ENCODE measurements around the gene DUS4L.

The DUS4L gene

DNA sequence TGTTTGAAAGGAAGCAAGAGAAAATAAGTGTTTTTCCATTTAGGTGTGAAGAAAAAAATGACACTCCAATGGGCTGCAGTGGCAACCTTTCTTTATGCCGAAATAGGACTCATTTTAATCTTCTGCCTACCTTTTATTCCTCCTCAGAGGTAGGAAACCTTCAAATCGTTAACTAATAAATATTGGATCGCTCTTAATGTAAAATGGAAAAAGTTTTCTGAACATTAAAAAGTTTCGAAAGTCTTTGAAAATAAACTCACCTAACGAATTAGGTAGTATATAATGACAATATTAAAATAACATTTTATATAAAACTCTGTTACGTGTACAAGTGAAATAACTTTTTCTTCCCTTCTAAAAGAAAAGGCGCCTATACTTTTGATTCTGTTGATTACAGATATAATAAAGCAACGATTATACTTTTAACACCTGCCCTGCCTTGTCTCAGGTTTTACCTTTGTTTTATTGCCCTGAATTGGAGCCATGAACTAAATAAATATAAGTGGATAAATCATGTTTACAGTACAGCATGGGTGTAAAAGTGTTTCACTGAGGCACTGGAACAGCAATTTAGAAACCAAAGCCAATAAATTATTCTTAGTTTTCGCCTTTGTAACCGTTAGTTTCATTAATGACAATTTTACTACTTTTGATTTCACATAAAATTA, 17.1 kb downstream of the DUS4L start:
- peak; percentile 11 for DNase-seq

DNA sequence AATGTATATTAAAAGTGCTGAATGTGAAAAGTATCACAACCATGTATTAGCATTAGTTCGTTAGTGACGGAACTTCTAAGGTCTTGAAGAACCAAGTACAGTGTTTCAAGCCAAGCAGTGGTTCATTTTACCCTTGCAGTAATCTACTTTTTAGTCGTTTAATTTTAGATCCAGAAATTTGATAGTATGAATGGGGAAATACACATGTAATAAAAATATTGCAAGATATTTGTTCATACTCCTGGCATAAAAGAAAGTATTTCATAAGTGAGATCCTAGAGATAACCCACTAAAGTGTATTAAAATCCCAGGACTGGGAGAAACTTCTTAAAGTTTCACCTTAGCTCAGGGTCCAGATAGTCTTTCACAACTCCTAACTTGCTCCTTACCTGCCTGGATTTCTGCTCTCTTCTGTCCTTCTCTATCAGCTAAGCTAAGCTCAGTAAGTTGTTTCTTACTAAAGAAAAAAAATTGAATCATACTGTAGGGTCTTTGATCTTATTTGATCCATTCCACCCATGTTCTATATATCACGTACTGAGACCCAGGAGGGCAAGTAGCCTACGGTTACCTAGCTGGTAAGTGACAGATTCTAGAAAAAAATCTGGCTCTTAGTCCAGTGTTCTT, 17.7 kb downstream of the DUS4L start:
- no peak for DNase-seq

DNA sequence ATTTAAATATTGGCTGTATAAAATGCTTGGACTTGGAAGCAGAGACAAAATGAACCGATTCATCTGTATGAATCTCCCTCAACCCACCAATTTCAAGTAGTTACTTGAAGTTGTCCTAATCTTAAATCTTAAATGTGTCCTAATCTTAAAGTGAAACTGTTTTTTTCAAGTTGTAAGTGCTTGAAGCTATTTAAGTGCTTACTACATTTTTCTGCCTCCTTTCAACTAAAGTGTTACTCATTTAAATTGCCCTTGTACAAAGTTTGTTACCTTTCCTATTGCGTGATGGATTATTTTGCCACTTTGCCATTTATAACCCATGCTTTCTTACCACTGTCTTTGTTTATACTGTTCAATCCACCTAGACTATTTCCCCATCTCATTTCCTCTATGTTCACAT, 19.1 kb downstream of the DUS4L start:
- DNase-seq = no peak

DNA sequence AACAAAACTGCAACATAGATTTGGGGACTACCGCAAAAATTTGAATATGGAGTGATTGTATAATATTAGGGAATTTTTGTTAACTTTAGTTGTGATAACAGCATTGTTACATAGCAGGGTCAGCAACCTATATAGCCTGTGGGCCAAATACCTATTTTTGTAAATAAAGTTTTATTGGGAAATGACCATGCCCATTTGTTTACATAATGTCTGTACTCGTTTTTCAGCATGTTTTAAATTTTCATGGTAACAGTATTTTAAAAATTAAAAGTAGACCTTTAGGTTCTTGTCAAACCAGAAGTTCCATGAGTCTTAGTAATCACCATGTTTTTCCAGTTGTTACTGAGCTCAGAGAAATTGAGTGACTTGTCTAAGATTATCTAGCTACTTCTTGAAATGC, 20.9 kb downstream of the DUS4L start:
- DNase-seq = no peak

DNA sequence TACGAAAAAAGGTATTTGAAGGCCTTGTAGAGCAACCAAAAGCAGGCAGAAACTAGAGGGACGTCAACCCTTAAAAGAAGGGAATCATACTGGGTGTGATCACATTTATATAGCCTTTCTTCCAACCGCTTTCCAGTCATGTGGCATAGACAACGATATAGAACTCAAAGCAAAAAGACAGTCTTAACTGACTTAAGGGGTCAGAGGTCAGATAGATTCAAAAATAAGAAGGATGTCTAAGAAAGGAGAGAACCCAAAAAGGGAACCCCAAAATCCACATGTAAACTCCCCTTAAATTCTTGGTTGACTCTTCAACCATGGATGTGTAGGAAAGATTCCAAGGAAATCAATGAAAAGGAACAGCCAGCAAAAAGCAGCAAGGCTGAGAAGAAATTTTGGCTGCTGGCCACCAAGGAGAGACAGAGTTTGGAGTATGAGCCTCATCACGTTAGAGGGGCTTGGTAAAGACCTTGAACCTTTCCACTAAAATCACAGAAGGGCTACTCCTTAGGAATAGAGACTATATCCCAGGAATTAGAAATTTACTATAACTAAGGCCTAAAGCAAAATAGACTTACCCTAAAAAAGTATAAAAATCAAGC, 24.9 kb downstream of the DUS4L start:
- no peak for DNase-seq

DNA sequence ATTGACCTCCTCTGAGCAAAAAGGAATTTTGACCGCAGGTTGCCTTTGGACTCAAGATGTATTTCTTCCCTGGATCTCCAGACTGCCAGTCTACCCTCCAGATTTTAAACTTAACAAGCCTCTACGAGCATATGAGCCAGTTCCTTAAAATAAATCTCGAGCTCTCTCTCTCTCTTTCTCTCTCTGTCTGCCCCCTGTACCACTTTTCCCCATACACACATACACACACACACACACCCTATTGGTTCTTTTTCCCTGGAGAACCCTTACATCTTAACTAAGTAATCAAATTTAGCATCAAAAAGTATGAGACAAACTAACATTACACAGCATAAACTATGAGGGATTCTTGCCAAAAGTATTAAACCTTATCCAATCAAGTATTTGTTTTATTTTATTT, 27.6 kb downstream of the DUS4L start:
- DNase-seq = no peak

DNA sequence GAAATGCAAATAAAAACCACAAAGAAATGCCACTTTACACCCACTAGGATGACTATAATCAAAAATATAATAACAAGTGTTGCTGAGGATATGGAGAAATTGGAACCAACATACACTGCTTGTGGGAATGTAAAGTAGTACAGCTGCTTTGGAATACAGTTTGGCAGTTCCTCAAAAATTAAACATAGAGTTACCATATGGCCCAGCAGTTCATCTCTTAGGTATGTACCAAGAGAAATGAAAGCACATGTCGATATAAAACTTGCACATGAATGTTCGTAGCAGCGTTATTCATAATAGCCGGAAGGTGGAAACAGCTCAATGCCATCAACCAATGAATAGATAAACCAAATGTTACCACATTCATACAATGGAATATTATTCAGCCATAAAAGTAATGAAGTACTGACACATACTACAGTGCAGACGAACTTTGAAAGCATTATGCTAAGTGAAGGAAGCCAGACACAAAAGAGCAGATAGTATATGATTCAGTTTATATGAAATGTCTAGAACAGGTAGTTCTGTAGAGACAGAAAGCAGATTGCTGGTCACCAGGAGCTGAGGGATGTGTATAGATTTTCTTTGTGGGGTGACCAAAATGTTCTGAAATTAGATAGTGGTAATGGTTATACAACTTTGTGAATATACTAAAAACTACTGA, 28.7 kb downstream of the DUS4L start:
- DNase-seq = no peak

DNA sequence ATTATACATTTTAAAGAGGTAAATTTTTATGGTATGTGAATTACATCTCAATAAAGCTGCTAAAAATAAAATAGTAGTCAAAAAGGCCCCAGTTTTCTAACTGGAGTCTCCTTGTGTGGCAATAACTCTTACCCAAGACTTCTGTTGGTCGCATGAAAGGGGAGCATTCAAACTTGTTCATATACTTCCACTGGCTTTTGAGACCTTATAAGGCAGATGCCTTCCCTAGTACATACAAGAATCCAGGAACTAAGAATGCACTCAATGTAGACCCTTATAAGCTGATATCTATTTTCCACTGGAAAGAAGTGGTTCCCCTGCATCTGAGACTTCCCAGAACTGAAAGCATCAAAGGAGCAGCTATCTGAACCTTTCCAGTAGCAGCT, 29.2 kb downstream of the DUS4L start:
- DNase-seq = no peak

DNA sequence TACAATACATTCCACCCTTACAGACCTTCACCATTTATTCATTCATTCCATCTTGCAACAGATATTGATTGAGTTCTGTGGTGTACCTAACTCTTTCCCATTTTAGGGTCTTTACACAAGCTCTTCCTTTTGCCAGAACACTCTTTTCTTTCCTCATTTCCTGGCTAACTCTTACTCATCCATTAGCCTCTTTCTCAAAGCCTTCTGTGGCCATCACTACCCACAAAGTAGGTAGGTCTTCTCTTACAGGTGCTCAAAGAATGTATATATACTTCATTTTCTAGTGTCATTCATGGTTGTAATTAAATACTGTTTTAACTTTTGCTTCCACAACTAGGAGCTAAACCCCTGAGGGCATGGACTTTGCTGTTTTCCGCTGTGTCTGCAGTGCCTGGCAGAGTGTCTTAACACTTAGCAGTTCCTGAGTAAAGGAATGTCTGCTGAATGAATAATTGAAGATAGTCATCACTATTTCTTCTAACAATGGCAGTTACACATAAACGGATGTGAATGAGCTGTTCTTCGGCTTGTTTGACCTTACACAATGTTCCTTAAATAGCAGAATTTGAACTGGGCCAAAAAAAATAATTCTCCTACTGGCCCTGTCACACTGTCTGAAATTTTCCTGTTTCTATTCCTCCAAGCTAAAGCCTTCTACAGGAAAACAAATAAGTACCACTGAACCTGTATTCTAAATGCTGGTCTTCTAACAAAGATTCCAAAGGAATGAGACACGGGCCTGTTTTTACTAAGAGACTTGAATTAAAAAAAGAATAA, 31.4 kb downstream of the DUS4L start:
- no peak for DNase-seq

DNA sequence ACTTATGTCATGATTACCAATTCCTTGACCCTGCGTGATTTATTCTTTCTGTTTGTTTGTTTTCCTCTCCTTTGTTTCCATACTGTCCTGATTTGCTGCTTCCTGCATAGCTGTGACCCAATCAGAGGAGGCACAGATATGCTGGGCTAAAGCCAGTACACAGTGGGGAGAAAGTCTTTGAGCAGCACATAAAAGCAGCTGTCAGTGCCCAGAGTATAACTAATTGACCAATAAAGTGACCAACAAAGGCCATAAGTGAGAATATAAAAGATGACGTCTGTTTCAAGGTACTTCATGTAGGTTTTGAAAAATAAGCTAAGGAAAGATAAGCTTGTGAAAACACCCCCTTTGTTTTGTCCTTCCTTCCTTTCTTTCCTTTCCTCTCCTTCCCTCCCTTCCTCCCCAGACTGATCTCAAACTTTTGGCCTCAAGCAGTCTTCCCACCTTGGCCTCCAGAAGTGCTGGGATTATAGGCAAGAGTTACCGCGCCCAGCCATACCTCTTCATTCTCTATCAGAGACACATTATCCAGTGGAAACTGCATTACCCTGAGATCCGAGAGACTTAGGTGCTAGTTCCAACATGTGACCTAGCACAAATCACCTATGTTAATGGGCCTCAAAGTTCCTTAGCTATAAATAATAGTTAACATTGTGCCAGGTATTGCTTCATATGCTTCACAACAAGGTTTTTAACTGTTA, 33.3 kb downstream of the DUS4L start:
- DNase-seq = no peak

DNA sequence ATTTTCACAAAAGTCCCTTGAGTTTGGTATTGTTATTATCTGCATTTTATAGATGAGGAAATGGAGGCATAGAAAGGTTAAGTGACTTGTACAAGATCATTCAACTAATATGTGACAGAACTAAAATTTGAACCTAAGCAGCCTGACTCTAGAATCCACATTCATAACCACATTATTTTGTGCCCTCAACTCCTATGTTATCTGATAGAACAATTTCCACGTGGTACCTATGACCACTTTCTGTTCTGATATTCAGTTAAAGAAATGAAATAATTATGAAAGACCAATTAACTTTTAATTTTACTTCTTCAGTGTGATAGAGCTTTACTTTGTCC, 33.8 kb downstream of the DUS4L start:
- DNase-seq = no peak

DNA sequence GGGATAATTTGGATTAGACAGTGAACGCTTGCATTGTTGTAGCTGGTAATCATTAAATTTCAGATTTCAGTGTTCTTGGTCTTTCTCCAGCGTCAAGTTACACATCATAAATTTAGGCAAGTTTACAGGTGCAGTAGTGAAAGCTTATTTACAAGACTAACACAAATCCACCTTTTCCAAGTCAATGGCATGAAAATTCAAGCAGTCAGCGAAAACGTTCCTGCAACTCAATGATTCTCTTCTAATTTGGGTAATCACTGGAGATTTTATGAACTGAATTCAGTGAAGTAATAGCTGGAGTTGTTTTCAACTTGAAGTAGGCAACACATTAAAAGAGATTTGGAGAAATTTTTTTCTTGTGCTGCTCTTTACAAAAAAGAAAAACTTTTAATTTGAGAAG, 34.2 kb downstream of the DUS4L start:
- DNase-seq = no peak

DNA sequence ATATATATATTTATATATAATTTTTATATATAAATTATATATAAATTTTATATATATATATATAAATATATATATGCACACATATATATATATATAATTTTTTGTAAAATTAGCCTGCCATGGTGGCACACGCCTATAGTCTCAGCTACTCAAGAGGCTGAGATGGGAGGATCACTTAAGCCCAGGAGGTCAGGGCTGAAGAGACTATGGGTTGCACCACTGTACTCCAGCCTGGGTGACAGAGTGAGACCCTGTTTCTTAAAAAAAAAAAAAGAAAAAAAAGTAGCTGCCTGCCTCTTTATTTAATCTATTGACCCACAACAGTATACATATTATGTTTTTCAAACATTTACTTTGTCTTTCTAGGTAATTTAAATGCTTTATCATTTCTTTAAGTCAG, 35.5 kb downstream of the DUS4L start:
- DNase-seq = no peak

DNA sequence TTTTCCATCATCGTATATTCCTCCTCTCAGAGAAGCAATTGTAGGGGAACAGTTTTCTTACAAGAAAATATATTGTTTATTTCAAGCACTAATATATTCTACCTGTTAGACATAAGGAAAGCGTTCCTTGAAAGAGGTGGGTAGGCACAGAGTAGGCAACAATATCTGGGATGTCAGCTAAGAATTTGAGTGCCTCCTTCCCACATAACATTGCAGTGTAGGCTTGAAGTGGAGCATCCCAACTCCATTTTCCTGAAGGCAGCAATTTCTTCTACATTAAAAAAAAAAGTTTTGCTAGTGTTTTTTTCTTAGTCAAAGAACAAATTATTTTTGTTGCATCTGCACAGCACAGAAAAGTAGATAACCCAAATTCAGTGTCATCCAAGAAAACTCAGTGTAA, 37.0 kb downstream of the DUS4L start:
- DNase-seq = no peak

DNA sequence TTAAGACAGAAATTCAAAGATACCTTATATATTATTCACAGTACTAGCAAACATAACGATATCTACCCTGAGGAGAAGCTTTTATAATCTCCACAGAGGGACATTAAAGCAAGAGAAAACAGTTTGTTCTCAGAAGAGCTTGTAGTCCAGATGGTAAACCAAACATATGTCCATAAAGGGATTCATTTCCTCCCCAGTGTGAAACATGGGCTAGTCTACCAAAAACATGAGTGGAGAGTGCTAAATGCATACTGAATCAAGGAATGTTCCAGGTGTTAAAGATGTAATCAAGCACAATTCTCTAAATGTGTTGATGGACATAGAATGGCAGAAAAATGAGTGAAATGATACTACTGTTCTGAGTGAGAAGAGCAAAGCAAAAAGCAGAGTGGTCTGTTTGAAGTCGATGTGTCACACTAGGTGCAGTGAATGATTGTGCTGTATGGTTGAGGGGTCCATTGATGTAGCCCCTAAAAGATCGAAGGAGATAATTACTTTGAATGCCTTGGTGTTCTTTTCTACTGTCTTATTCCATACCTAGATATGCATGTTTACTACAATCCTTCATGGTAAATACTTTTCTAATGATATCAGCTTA, 41.5 kb downstream of the DUS4L start:
- no peak for DNase-seq

DNA sequence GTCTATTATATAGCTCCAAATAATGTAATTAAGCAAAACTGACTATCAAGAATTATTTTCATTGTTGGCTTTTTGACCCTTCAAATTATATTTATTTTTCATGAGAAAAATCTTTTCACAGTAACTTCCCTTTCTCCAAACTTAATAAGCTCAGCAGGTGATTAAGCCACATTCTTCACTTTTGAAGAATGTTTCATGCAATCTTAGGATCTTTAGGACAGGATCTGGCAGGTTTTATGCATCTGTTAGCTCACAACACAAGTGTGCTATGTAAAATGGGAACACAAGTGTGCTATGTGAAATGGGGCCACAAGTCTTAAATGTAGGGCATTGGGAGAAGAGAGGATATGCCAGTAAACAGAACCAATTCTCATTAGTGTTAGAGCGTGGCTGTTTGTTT, 42.5 kb downstream of the DUS4L start:
- no peak for DNase-seq

DNA sequence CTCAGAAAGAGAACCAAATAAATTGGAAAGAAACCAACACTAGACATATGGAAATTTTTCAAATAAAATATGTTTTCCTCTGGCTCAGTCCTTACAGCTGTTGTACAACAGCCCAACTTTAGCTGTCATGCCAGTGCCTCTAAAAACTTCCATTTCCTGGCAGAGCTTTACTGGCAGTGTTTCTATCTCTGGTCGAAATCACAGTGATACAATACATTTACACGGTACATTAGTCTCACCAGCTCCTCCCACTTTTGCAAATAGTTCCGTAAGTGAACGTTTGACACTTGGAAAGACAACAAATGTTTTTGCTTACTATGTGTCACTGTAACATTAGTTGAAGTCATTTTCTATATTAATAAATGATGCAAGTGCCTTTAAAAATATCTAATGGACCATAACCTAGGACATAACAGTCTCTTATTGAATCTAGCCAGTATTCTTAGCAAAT, 46.1 kb downstream of the DUS4L start:
- no peak for DNase-seq

DNA sequence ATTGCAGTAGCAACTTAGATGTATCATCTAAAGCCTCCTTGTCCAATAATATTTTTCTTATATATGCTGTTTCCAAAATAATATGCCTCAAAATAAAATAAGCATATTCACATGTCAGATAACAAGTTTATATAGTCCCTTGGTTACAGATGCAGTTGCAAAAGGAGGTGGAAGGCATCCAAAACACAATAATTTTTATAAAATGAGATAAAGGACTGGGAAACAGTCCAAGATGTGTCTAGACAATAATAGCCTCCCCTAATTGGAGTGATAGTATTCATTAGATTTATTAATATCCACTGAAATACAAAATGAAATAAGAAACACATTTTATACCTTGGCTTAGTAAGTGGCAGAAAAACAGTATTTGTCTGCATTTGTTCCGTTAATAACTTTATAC, 46.6 kb downstream of the DUS4L start:
- DNase-seq = no peak

DNA sequence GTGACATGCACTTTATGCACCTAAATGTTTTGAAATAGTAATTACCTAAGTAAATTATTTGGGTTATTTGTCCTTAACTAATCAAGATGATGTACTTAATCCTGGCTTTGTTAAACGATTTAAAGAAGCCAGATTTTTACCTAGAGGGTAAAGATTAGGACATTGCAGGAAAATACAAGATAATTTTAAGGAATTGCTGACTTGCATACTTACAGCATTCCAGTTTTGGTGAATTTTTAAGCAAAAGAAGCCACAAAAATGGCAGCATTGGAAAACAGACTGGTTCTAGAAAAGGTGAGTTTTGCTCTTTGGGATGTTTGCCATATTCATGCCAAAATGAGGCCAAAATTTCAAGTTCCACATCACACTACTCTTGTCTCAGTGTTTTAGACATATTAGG, 49.7 kb downstream of the DUS4L start:
- DNase-seq = no peak

DNA sequence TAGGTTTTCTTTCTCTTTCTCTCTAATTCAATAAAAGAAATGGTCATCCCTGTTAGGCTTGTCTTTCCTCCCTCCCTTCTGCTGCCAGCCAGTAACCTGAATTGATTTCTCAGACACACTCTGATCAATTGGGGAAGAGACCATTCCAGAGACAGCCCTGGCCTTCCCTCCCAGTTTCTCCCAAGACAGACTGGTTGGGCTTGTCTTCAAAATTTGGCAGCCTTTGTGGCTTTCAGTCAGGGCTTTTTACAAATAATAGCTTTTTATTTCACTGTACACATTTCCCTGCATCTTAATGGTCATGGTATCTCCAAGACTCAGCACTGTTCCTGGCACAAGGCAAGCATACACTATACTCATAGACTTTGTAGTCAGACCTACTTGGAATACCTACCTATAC, 50.2 kb downstream of the DUS4L start:
- no peak for DNase-seq

DNA sequence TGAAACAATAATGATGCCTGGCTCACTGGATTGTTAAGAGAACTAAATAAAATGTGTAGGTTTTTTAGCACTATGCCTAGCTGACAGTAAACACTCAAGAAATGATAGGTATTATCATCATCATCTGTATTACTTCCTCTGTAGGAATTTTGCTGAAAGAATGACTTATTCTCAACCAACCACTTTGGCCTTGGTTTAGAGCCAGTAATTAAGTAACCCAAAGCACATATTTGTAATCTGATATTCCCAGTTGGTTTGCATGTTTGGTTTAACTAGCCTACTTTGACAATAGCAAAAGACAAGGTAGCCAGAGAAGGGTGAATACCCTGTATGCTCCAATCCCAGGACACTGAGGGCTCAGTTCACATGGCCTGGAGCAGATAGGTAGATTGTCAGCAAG, 50.7 kb downstream of the DUS4L start:
- no peak for DNase-seq

DNA sequence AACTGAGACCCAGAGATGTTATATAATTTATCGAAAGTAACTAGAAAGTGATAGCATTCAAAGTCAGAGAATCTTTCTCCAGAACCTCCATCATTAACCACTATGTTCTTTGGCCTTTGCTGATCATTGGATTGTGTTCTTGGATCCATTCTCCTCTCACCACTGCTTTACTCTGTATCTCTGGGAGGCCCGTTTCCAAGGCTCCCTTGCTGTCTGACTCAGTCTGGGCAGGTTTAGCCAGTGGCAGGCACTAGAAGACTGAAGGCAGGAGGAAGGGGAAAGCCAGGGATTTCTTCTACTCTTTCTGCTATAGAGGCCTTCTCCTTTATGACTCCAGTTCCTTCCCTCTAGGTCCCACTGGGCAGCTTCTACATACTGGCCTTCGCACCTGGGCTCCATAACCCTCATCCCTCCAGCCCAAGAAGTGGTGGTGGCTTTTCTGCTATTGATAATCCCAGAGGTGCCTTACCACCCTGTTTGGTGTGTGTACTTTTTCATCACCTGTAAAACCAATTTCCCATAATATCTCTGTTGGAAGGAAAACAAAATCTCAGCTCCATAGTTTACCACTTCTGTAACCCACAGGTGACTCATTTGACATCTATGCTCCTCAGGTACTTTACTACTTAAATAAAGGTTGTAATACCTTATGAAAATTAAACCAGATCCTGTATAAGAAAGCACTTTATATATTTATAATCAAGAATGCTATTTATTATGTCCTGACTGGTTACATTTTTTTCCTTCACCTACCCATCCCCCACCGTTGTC, 52.3 kb downstream of the DUS4L start:
- no peak for DNase-seq

Measured in RPMI8226 (cell line).